WTC11 (cell line): ENCODE measurements around the gene PHC2. TPM values are rescaled to one million over a fixed set of nuclear protein-coding genes. Genes with fewer than 3 reads are reported as not detected.

Experiments
- ATAC-seq: fragments of 200-7000 bp; cut with Tn5 transposase; 2 replicates; pipeline ENCODE4 v1.10.0; 2021; ENCODE audit warnings: mild to moderate bottlenecking, moderate library complexity
- CTCF ChIA-PET: fragments of 300-600 bp; sonication (Branson Sonifier 250); formaldehyde crosslinking; loops from one replicate; lab custom pipeline; 2021; ENCODE audit warnings: antibody characterized with exemption; lab: Charles Lee
- POLR2A ChIA-PET: fragments of 350-600 bp; sonication (Branson Sonifier 250); formaldehyde crosslinking; loops from one replicate; lab custom pipeline; 2021; ENCODE audit warnings: antibody characterized with exemption; lab: Charles Lee
- DNase-seq: peaks from one replicate; pipeline ENCODE4 v3.0.0; 2021; ENCODE audit warnings: low spot score
- H3K27ac Mint-ChIP-seq: 2 replicates; pipeline ENCODE4 v1.8.0; 2021; ENCODE audit warnings: mixed read lengths
- H3K27me3 Mint-ChIP-seq: 2 replicates; pipeline ENCODE4 v1.8.0; 2021; ENCODE audit warnings: low read depth, mild to moderate bottlenecking, moderate library complexity, mixed read lengths
- H3K36me3 Mint-ChIP-seq: 2 replicates; pipeline ENCODE4 v1.8.0; 2021; ENCODE audit warnings: mixed read lengths
- H3K4me1 Mint-ChIP-seq: 2 replicates; pipeline ENCODE4 v1.8.0; 2022; ENCODE audit warnings: mixed read lengths
- H3K4me3 Mint-ChIP-seq: 2 replicates; pipeline ENCODE4 v1.8.0; 2021; ENCODE audit warnings: mild to moderate bottlenecking, moderate library complexity, mixed read lengths
- H3K9me3 Mint-ChIP-seq: 2 replicates; pipeline ENCODE4 v1.8.0; 2021; ENCODE audit warnings: mixed read lengths
- ARID4B ChIP-seq: sonication (generic); formaldehyde crosslinking; IDR thresholded peaks from 2 replicates; pipeline ENCODE4 v1.8.0; 2023; ENCODE audit warnings: missing genetic modification reagents, mild to moderate bottlenecking, borderline replicate concordance
- CBFB ChIP-seq: sonication (generic); formaldehyde crosslinking; IDR thresholded peaks from 2 replicates; pipeline ENCODE4 v1.8.1; 2022; ENCODE audit warnings: mild to moderate bottlenecking, low read depth, missing genetic modification reagents
- CREB1 ChIP-seq: sonication (generic); formaldehyde crosslinking; IDR thresholded peaks from 2 replicates; pipeline ENCODE4 v1.8.0; 2023; ENCODE audit warnings: mild to moderate bottlenecking, missing genetic modification reagents
- E2F5 ChIP-seq: sonication (generic); formaldehyde crosslinking; IDR thresholded peaks from 2 replicates; pipeline ENCODE4 v1.8.1; 2022; ENCODE audit warnings: mild to moderate bottlenecking, moderate library complexity, missing genetic modification reagents
- EMX1 ChIP-seq: fragments of 250-450 bp; sonication (Bioruptor Pico); IDR thresholded peaks from 2 replicates; pipeline ENCODE4 v1.8.0; 2021; ENCODE audit warnings: mild to moderate bottlenecking
- FOXP1 ChIP-seq: sonication (generic); formaldehyde crosslinking; IDR thresholded peaks from 2 replicates; pipeline ENCODE4 v1.8.0; 2022; ENCODE audit warnings: missing genetic modification reagents, mild to moderate bottlenecking, moderate library complexity, borderline replicate concordance
- FOXP4 ChIP-seq: sonication (generic); formaldehyde crosslinking; IDR thresholded peaks from 2 replicates; pipeline ENCODE4 v1.8.0; 2022; ENCODE audit warnings: mild to moderate bottlenecking, missing genetic modification reagents
- GTF2I ChIP-seq: fragments of 250-450 bp; sonication (Bioruptor Pico); conservative IDR thresholded peaks from 2 replicates; pipeline ENCODE4 v1.4.0; 2021; ENCODE audit warnings: mild to moderate bottlenecking
- HMGA2 ChIP-seq: fragments of 250-450 bp; sonication (Bioruptor Pico); IDR thresholded peaks from 2 replicates; pipeline ENCODE4 v1.4.0; 2021; ENCODE audit warnings: mild to moderate bottlenecking, moderate library complexity
- JUN ChIP-seq: sonication (generic); formaldehyde crosslinking; IDR thresholded peaks from 2 replicates; pipeline ENCODE4 v1.8.0; 2023; ENCODE audit warnings: mild to moderate bottlenecking, missing genetic modification reagents
- MAX ChIP-seq: sonication (generic); formaldehyde crosslinking; IDR thresholded peaks from 2 replicates; pipeline ENCODE4 v1.8.0; 2022; ENCODE audit warnings: mild to moderate bottlenecking, missing genetic modification reagents
- NR1H2 ChIP-seq: sonication (generic); formaldehyde crosslinking; IDR thresholded peaks from 2 replicates; pipeline ENCODE4 v1.9.0; 2021; ENCODE audit warnings: mild to moderate bottlenecking, moderate library complexity, missing genetic modification reagents
- NR2C2 ChIP-seq: sonication (generic); formaldehyde crosslinking; IDR thresholded peaks from 2 replicates; pipeline ENCODE4 v1.8.0; 2022; ENCODE audit warnings: mild to moderate bottlenecking, missing genetic modification reagents
- OVOL2 ChIP-seq: fragments of 250-450 bp; sonication (Bioruptor Pico); IDR thresholded peaks from 2 replicates; pipeline ENCODE4 v1.9.0; 2021; ENCODE audit warnings: mild to moderate bottlenecking, borderline replicate concordance
- PRRX2 ChIP-seq: fragments of 250-450 bp; sonication (Bioruptor Pico); IDR thresholded peaks from 2 replicates; pipeline ENCODE4 v1.8.0; 2021; ENCODE audit warnings: mild to moderate bottlenecking
- SMAD4 ChIP-seq: sonication (generic); formaldehyde crosslinking; IDR thresholded peaks from 2 replicates; pipeline ENCODE4 v1.8.0; 2022; ENCODE audit warnings: mild to moderate bottlenecking, missing genetic modification reagents
- TCF7 ChIP-seq: sonication (generic); formaldehyde crosslinking; IDR thresholded peaks from 2 replicates; pipeline ENCODE4 v1.8.0; 2022; ENCODE audit warnings: mild to moderate bottlenecking, low read depth, missing genetic modification reagents, moderate library complexity
- TEAD1 ChIP-seq: sonication (generic); formaldehyde crosslinking; IDR thresholded peaks from 2 replicates; pipeline ENCODE4 v1.8.0; 2022; ENCODE audit warnings: mild to moderate bottlenecking, missing genetic modification reagents
- TEAD4 ChIP-seq: sonication (generic); formaldehyde crosslinking; IDR thresholded peaks from 2 replicates; pipeline ENCODE4 v1.8.0; 2022; ENCODE audit warnings: mild to moderate bottlenecking, missing genetic modification reagents
- ZBTB21 ChIP-seq: sonication (generic); formaldehyde crosslinking; IDR thresholded peaks from 2 replicates; pipeline ENCODE4 v1.8.1; 2023; ENCODE audit warnings: mild to moderate bottlenecking, missing genetic modification reagents, borderline replicate concordance
- ZBTB43 ChIP-seq: sonication (generic); formaldehyde crosslinking; IDR thresholded peaks from 2 replicates; pipeline ENCODE4 v1.8.1; 2023; ENCODE audit warnings: mild to moderate bottlenecking, missing genetic modification reagents
- ZNF121 ChIP-seq: sonication (generic); formaldehyde crosslinking; IDR thresholded peaks from 2 replicates; pipeline ENCODE4 v1.8.0; 2023; ENCODE audit warnings: missing genetic modification reagents
- ZNF532 ChIP-seq: fragments of 250-450 bp; sonication (Bioruptor Pico); IDR thresholded peaks from 2 replicates; pipeline ENCODE4 v1.9.0; 2021; ENCODE audit warnings: mild to moderate bottlenecking, borderline replicate concordance
- total RNA-seq: library from RNA; stranded (reverse); gene quantifications from 3 replicates; pipeline ENCODE4 v1.2.3, GENCODE V29; 2021

Gene PHC2
- total RNA-seq, 1 experiment from 2014 or later = 7.0 TPM

- ChIA-PET POLR2A (no interaction called here), CTCF (interaction anchor here (0.5 to 2.0 kb wide), 2 partner anchors 21 to 1025 kb away, joined by 4 to 8 read pairs; no protein-coding TSS in a partner anchor)
- Mint-ChIP-seq H3K36me3 (peaks cover 10% of the 10 kb centered on the region), H3K9me3 (no peaks in the 10 kb centered on the region), H3K4me1 (peaks cover 26% of the 10 kb centered on the region), H3K27ac (no peak overlapping the region), H3K4me3 (no peak overlapping the region), H3K27me3 (no peaks in the 10 kb centered on the region)
- TF ChIP-seq MAX (CRISPR knock-in tag) (no peak), ZNF532 (no peak), EMX1 (CRISPR knock-in tag) (no peak), CREB1 (CRISPR knock-in tag) (no peak), SMAD4 (CRISPR knock-in tag) (no peak)
- DNase-seq = no peak
- peak; percentile 57 for ATAC-seq
These were observed 156.4 kb downstream of the PHC2 start for GRCh38 chr1:33274446-33274845.

- no peak for DNase-seq
- H3K9me3 Mint-ChIP-seq = no peaks in the 10 kb centered on the region
- H3K36me3 Mint-ChIP-seq = peaks cover 10% of the 10 kb centered on the region
- no peak overlapping the region for H3K27ac Mint-ChIP-seq
- no peak for ATAC-seq
- ChIA-PET CTCF (interaction anchor here (0.5 to 2.0 kb wide), 3 partner anchors 22 to 1025 kb away, joined by 3 to 8 read pairs (median 4); no protein-coding TSS in a partner anchor), POLR2A (no interaction called here)
- TF ChIP-seq FOXP1 = no peak
- TF ChIP-seq OVOL2 (CRISPR knock-in tag) = no peak
- TF ChIP-seq ZBTB43 (CRISPR knock-in tag) = no peak
- no peak for TF ChIP-seq FOXP4 (CRISPR knock-in tag)
- no peak for TF ChIP-seq GTF2I (CRISPR knock-in tag)
- TF ChIP-seq NR1H2 (CRISPR knock-in tag) = no peak
- no peak for TF ChIP-seq TEAD4 (CRISPR knock-in tag)
- TF ChIP-seq TCF7 = no peak
- no peak for TF ChIP-seq TEAD1 (CRISPR knock-in tag)
- TF ChIP-seq ZBTB21 (CRISPR knock-in tag) = no peak
- TF ChIP-seq NR2C2 (CRISPR knock-in tag) = no peak
- no peak for TF ChIP-seq ZNF121 (CRISPR knock-in tag)
- TF ChIP-seq CBFB (CRISPR knock-in tag) = no peak
- TF ChIP-seq HMGA2 (CRISPR knock-in tag) = no peak
- TF ChIP-seq ARID4B = no peak
- TF ChIP-seq JUN (CRISPR knock-in tag) = no peak
- no peak for TF ChIP-seq PRRX2 (CRISPR knock-in tag)
- no peak for TF ChIP-seq E2F5 (CRISPR knock-in tag)
- H3K27me3 Mint-ChIP-seq = no peaks in the 10 kb centered on the region
- H3K4me1 Mint-ChIP-seq = peaks cover 26% of the 10 kb centered on the region
- no peak overlapping the region for H3K4me3 Mint-ChIP-seq
These were observed 156.9 kb downstream of the PHC2 start for GRCh38 chr1:33273961-33274371.
